Dedifferentiated amniotic fluid mesenchymal stem cell (primary cell): Measurements from ENCODE around the gene ITGA6.

ENCODE experiments used
- DNase-seq: peaks from one replicate; pipeline ENCODE4 v3.0.0-alpha.2; 2016; ENCODE audit errors: extremely low spot score

The ITGA6 gene

GRCh38 chr2:172416447-172417058, 10.8 kb upstream of the ITGA6 start:
- DNase-seq = no peak

- no peak for DNase-seq
These were observed 7.2 kb upstream of the ITGA6 start for GRCh38 chr2:172420216-172420615.

DNA sequence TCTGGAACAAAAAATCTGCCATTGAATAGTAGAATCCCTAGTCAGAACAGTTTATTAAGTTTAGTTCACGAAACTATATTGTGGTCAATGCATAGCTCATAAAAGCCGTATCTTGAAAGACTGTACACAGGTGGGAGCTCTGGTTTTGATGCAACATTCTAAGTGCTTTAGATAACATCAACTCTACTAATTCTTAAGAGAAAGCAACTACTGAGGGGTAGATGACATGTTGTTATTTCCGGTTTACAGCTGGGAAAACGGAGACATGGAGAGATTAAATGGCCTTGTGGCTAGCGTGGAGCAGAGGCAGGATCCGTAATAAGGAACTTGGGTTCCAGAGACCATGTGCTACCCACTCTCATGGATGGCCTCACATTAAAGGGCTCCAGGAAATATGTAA, 4.2 kb upstream of the ITGA6 start:
- DNase-seq = no peak

DNA sequence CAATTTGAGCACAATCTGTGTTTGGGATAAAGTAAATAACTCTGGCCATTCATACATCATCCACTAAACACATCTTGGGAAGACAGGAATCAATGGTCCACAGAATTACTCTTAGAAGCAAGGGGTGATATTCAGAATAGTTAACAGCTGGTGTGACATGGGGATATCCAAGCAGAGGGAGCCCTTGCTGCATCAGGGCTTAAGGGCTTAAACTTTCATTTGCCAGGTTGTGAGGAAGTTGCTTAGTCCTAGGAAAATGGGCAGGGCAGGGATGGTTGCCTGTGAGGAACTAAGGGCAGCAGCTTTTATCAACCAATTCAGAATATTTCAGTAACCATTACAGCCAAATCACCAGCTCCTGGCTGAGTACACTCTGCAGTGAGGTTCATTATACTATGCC, 2.0 kb upstream of the ITGA6 start:
- no peak for DNase-seq

- no peak for DNase-seq
These were observed 641 bp upstream of the ITGA6 start for GRCh38 chr2:172426635-172427255.

DNA sequence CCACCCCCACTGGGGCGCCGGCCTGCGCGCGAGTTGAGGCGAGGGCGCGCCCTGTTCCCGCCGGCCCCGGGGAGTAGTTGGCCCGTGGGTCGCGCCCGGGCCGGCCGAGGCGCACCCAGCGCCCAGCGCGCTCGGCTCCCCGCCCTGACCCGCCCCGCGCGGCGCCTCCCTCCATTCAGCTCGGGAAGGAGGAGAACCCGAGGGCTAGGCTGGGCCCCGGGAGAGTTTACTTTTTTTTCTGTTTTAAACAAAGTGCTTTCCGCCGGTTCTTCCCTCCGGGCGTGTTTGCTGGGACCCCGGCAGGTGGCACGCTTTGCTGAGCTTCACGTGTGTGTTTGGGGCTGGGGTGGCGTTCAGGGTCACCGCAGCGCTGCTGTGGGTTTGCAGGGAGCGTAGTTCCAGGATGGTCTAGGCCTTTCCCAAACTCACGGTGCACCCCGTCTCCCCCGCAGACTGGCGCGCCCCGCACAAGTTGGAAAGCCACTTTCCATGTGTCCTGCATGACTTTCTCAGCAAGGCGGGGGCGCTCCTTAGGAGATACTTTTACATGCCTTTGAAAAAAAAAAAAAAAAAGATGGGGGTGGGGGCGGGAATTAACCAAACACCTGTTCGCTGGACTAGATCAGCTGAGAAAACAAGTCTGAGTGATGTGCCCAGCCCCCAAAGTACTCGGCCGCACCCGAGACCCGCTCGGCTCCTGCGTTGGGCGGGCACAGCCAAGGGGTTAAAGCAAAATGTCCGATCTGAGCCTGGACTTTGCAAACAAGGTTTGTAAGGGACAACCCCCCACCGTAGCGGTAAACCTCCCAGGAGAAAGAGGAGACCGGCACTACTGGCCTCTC, 825 bp downstream of the ITGA6 start:
- DNase-seq = no peak

- no peak for DNase-seq
These were observed 1.4 kb downstream of the ITGA6 start for GRCh38 chr2:172428832-172429210.

GRCh38 chr2:172429301-172429968, 2.0 kb downstream of the ITGA6 start:
- no peak for DNase-seq

DNA sequence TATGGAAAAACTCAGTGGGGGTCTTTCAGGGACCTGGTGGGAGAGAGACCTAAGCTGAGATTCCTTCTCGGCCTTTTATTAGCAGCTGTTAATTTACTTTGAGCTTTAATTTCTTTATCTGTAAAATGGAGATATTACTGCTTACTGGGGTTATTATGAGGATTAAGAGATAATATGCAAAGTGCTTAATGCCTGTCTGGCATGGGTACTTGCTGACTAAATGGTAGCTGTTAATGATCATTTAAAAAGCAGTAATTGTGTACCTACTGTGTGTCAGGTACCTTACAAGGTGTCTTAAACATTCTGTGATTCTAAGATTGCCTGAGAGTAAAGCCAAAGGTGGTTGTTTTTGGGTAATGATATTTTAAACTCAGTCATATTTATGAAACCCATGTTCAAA, 2.6 kb downstream of the ITGA6 start:
- DNase-seq = no peak

DNA sequence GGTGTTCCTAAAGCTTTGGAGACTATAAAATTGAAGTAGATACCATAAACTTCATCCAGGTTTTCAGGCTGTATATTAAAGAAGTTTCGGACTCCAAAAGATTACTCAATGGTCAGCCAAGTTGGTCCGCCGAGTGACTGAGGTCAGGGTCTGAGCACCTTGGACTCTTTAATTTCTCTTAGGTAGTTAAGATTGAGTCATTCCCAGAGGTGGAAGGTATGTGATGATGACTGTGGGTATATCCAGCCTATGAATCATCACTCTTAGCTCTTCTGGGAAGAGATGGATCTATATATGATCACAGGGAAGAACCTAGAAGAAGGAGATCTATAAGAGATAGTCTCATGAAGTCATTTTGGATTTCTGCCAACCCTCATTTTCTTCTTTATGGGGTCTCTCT, 3.3 kb downstream of the ITGA6 start:
- DNase-seq = no peak

- DNase-seq = no peak
These were observed 4.1 kb downstream of the ITGA6 start for GRCh38 chr2:172431463-172431862.

DNA sequence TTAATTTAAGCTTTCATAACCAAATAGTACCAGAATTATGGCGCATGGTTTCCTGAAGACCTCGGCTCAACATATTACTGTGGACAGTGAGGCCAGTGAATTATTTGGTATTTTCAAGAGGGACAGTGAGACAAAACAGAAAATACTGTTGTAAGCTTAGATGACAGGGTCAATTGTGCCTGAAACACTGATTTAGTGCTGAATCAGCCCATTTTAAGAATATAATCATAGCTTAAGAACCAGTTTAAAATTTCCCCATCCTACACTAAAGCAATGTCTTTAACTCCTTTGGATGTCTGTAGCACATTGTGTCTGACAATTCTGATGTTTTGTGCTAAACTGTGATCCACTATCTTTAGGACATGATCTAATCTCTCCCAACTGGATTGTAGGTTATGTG, 4.6 kb downstream of the ITGA6 start:
- no peak for DNase-seq

GRCh38 chr2:172433144-172433543, 5.8 kb downstream of the ITGA6 start:
- no peak for DNase-seq

DNA sequence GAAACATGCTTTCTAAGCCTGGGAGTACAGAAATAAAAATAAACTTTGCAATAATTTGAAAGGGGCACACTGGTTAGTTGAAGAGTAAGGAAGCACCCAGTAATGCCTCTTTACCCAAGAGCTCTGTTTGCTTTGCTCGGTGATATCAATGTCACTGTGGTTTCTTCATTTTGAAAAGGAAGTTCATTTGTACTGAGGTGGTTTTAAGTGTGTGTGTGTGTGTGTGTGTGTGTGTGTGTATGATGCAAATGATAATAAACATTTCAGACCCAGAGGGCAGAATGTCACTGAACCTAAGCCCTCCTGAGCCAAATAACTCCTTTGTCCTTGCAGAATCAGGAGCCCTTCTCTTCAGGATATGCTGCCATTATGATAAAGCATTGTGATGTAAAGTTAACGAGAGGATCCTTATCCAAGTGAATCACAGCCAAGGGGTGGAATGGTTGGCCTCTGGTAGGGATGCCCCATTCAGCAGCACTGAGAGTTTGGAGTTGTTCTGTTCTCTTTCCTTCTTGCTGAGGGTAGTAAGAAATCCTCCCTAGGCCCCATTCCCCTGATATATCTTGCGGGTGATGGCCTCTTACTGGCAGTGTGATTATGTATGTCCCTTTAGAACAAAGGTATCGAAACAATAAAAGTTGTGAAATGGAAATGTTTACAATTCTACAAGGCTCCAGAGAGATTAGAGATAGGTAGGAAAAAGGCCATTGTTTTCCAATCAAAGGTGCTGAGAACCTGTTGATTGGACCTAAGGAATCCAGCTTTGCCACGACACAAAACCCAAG, 7.6 kb downstream of the ITGA6 start:
- DNase-seq = no peak

GRCh38 chr2:172435606-172435911, 8.2 kb downstream of the ITGA6 start:
- no peak for DNase-seq

- DNase-seq = no peak
These were observed 9.5 kb downstream of the ITGA6 start for GRCh38 chr2:172436889-172437288.

- no peak for DNase-seq
These were observed 10.3 kb downstream of the ITGA6 start for GRCh38 chr2:172437419-172438341.

DNA sequence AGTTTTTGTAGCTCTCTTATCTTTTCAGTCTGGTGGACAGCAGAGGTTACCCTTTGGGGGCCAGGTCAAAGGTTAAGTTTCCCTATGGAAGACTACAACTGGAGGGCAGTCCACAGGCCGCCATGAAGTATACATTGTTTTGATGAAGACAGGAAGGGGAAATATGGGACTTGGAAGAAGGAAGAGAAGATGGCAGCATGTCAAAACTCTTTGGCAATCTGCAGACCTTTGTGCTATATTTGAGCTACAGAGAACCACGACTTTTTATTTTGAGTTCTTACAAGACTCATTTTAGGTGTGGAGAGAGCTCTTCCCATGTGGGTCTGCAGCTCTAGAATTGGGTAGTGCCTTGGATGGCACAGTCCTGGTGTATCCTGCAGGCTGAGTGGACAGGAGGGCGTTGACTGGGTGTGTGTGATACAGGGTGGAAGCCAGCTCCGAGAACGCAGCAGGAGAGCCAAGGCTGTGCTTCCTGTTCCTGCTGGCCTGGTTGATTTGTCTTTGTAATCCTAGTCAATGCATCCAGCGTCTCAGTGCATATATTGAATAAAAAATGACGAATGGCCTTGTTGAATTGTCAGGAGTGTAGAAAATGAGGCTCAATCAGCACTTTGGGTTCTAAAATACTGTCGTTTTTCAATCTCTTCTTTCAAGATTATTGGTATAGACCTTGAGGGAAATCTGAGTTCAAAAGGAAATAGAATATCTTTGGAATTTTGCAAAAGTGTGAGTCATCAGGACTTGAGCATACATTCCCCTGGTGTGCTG, 11.5 kb downstream of the ITGA6 start:
- DNase-seq = no peak

GRCh38 chr2:172439509-172439860, 12.1 kb downstream of the ITGA6 start:
- DNase-seq = no peak

DNA sequence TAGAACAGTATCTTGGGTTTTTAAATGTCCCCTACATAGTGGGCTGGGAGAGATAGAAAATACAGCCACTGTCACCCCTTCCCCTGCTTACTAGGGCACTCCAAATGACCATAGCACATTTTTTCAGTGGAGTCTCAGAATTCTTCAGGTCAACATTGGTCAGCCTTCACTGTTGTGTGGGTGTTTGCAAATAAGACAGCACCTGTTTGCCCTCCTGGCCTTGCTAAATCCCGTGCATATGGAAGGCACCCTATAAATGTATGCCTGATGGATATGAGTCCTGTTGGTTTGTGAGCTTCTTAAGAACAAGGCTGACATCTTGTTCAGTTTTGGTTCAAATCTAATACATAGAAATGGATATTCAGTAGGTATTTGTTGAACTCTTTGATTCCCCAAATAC, 12.5 kb downstream of the ITGA6 start:
- DNase-seq = no peak
